ENCODE data around the gene OR10AD1.

OR10AD1 gene

GRCh38 chr12:48164451-48164850 is 38.6 kb downstream of the OR10AD1 start:
- H3K4me3 ChIP-seq (ENCODE audit: control insufficient read depth, low read depth, low read length): no peak overlapping the region
- no peak for TF ChIP-seq CTCF (IDR thresholded peaks at IDR 0.05; ENCODE audit: control insufficient read depth, insufficient read depth, low read depth, low read length, missing control alignments)
- DNase-seq (ENCODE audit: low read depth): no peak

GRCh38 chr12:48163150-48163747 is 39.8 kb downstream of the OR10AD1 start:
- no peak for DNase-seq (ENCODE audit: low read depth)
- no peak for TF ChIP-seq CTCF (IDR thresholded peaks at IDR 0.05; ENCODE audit: control insufficient read depth, insufficient read depth, low read depth, low read length, missing control alignments)
- no peak overlapping the region for H3K4me3 ChIP-seq (ENCODE audit: control insufficient read depth, low read depth, low read length)

DNA sequence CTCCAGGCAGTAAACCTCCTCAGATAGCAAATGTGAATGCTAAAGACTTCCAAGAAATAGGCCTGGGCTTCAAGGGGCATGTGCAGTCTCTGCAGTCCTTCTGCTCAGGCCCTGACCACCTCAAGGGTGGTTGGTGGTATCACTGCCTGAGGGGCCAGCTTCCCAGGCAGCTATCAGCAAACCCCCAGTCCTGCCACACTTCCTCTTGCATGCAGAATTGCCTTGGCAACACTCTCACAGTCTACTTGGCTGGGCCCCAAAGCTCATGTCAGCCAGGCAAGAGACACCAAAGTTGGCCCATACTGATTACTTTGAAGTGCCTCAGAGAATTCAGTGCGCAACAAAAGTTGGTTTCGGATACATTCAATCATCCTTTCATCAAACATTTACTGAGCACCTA is 42.3 kb downstream of the OR10AD1 start:
- no peak for TF ChIP-seq CTCF (IDR thresholded peaks at IDR 0.05; ENCODE audit: control insufficient read depth, insufficient read depth, low read depth, low read length, missing control alignments)
- DNase-seq (ENCODE audit: low read depth): no peak
- H3K4me3 ChIP-seq (ENCODE audit: control insufficient read depth, low read depth, low read length): no peak overlapping the region

- no peak overlapping the region for H3K4me3 ChIP-seq (ENCODE audit: control insufficient read depth, low read depth, low read length)
- no peak for TF ChIP-seq CTCF (IDR thresholded peaks at IDR 0.05; ENCODE audit: control insufficient read depth, insufficient read depth, low read depth, low read length, missing control alignments)
- DNase-seq (ENCODE audit: low read depth): no peak
Observed at GRCh38 chr12:48160046-48160445, 43.0 kb downstream of the OR10AD1 start.

DNA sequence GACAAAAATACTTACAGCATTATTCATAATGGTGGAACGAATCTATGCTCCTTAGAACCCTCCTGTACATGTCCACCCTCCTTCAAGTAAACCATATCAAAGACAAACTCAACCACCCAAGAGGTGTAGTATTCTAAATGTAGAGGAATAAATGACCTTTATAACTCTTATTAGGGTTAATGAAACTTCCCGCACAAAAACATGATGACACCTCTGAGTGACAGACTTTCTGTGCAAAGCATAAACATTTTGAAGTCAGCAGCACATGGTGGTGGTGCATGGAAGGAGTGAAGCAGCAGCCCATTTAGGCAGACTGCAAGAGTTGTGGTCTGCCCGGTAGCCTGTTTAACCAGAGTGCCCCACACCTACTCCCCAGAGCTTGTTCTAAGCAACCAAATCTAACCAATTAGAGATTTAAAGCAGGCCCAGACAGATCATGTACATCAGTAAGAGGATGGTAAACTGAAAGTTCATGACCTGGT is 45.2 kb downstream of the OR10AD1 start:
- H3K4me3 ChIP-seq (ENCODE audit: control insufficient read depth, low read depth, low read length): peak overlapping the region; percentile 79
- no peak for TF ChIP-seq CTCF (IDR thresholded peaks at IDR 0.05; ENCODE audit: control insufficient read depth, insufficient read depth, low read depth, low read length, missing control alignments)

GRCh38 chr12:48157018-48157888 is 45.8 kb downstream of the OR10AD1 start, which contains the start of gene ASB8:
Gene ASB8 (minus strand): TSS chr12:48157515. CDS start chr12:48153496, 4,019 bp downstream.
- H3K4me3 ChIP-seq (ENCODE audit: control insufficient read depth, low read depth, low read length): peak within 1 kb of the TSS; percentile 79
- DNase-seq (ENCODE audit: low read depth): peak; percentile 91
- TF ChIP-seq CTCF (IDR thresholded peaks at IDR 0.05; ENCODE audit: control insufficient read depth, insufficient read depth, low read depth, low read length, missing control alignments): peak; percentile 45

More for the DNA sequence above, 45.2 kb downstream of the OR10AD1 start:
- no peak for DNase-seq (ENCODE audit: low read depth)
